ENCODE data around the gene MIF4GD. TPM values are rescaled to one million over a fixed set of nuclear protein-coding genes. Genes with fewer than 3 reads are reported as not detected.

MIF4GD gene
- total and polyA plus RNA-seq, 9 of the 15 experiments (the other 6 are each of a cell fraction or from before 2014, with no cell fraction given) = 11.8 to 63.8 (median 28.1) TPM

DNA sequence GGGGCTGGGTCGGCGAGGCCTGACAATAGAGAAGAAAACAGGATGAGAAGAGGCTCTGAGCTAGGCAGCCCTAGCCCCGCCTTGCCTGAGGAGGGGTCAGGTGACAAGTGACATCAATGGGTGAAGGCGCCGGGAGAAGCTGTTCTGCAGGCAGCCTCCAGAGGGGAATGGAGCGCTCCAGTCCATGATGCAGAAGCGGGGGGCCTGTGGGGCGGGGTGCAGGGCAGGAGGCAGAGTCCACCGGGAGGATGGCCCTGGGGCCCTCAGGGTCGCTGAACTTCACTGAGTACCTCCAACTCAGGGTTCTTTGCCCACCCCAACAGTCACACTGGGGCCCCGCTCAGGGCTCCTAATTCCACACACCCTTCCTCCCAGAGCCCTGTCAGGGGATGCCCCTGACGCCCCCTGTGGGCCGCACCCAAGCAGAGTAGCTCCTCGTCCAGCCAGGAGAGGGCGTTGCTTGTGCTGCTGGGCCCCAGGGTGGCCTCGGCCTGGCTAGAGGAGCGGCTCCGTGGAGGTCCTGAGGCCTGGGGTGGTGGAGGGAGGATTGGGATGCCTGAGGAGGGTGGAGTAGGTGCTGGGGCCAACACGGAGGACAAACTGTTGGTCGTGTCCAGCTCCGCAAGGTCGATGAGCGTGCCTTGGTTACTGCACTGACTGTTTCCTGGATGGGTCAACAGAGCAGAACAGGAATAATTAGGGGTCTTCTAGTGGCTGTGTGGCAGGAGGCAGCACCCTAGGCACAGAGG, 30.5 kb downstream of the MIF4GD start (continued):
- no peak for TF ChIP-seq NR2C2 (CRISPR knock-in tag; IDR thresholded peaks at IDR 0.05)
- TF ChIP-seq NR2C2 (tag; IDR thresholded peaks at IDR 0.05) = no peak
- TF ChIP-seq DPF2 (IDR thresholded peaks at IDR 0.05) = no peak
- TF ChIP-seq, protein P1, sequence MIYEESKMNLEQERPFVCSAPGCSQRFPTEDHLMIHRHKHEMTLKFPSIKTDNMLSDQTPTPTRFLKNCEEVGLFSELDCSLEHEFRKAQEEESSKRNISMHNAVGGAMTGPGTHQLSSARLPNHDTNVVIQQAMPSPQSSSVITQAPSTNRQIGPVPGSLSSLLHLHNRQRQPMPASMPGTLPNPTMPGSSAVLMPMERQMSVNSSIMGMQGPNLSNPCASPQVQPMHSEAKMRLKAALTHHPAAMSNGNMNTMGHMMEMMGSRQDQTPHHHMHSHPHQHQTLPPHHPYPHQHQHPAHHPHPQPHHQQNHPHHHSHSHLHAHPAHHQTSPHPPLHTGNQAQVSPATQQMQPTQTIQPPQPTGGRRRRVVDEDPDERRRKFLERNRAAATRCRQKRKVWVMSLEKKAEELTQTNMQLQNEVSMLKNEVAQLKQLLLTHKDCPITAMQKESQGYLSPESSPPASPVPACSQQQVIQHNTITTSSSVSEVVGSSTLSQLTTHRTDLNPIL (CRISPR knock-in tag; IDR thresholded peaks at IDR 0.05) = no peak
- TF ChIP-seq KLF1 (tag; IDR thresholded peaks at IDR 0.05) = peak; percentile 93
- TF ChIP-seq CBX3 (IDR thresholded peaks at IDR 0.05; ENCODE audit: borderline replicate concordance in 1 of 2, low read length in 2 of 2) = 0 out of 3 replicates have a peak, but pooled peaks of 1 of the 2 experiments have one; percentile 72
- no peak for TF ChIP-seq GTF2A2 (tag; IDR thresholded peaks at IDR 0.05)
- TF ChIP-seq ZNF174 (CRISPR knock-in tag; IDR thresholded peaks at IDR 0.05) = no peak
- TF ChIP-seq, protein P2, sequence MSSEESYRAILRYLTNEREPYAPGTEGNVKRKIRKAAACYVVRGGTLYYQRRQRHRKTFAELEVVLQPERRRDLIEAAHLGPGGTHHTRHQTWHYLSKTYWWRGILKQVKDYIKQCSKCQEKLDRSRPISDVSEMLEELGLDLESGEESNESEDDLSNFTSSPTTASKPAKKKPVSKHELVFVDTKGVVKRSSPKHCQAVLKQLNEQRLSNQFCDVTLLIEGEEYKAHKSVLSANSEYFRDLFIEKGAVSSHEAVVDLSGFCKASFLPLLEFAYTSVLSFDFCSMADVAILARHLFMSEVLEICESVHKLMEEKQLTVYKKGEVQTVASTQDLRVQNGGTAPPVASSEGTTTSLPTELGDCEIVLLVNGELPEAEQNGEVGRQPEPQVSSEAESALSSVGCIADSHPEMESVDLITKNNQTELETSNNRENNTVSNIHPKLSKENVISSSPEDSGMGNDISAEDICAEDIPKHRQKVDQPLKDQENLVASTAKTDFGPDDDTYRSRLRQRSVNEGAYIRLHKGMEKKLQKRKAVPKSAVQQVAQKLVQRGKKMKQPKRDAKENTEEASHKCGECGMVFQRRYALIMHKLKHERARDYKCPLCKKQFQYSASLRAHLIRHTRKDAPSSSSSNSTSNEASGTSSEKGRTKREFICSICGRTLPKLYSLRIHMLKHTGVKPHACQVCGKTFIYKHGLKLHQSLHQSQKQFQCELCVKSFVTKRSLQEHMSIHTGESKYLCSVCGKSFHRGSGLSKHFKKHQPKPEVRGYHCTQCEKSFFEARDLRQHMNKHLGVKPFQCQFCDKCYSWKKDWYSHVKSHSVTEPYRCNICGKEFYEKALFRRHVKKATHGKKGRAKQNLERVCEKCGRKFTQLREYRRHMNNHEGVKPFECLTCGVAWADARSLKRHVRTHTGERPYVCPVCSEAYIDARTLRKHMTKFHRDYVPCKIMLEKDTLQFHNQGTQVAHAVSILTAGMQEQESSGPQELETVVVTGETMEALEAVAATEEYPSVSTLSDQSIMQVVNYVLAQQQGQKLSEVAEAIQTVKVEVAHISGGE (CRISPR knock-in tag; IDR thresholded peaks at IDR 0.05) = no peak
- TF ChIP-seq, protein P3, sequence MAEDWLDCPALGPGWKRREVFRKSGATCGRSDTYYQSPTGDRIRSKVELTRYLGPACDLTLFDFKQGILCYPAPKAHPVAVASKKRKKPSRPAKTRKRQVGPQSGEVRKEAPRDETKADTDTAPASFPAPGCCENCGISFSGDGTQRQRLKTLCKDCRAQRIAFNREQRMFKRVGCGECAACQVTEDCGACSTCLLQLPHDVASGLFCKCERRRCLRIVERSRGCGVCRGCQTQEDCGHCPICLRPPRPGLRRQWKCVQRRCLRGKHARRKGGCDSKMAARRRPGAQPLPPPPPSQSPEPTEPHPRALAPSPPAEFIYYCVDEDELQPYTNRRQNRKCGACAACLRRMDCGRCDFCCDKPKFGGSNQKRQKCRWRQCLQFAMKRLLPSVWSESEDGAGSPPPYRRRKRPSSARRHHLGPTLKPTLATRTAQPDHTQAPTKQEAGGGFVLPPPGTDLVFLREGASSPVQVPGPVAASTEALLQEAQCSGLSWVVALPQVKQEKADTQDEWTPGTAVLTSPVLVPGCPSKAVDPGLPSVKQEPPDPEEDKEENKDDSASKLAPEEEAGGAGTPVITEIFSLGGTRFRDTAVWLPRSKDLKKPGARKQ (CRISPR knock-in tag; IDR thresholded peaks at IDR 0.05) = no peak
- no peak for TF ChIP-seq ZNF589 (CRISPR knock-in tag; IDR thresholded peaks at IDR 0.05; ENCODE audit: low read depth)
- no peak for TF ChIP-seq ZNF224 (CRISPR knock-in tag; IDR thresholded peaks at IDR 0.05)
- TF ChIP-seq, protein P4, sequence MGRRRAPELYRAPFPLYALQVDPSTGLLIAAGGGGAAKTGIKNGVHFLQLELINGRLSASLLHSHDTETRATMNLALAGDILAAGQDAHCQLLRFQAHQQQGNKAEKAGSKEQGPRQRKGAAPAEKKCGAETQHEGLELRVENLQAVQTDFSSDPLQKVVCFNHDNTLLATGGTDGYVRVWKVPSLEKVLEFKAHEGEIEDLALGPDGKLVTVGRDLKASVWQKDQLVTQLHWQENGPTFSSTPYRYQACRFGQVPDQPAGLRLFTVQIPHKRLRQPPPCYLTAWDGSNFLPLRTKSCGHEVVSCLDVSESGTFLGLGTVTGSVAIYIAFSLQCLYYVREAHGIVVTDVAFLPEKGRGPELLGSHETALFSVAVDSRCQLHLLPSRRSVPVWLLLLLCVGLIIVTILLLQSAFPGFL (CRISPR knock-in tag; IDR thresholded peaks at IDR 0.05) = 0 out of 2 replicates have a peak, but pooled peaks have one; percentile 16
- TF ChIP-seq CREB1 (IDR thresholded peaks at IDR 0.05) = no peak
- peak; percentile 59; the same call in 1 of the 2 replicates for TF ChIP-seq CREB1 (CRISPR knock-in tag; IDR thresholded peaks at IDR 0.05)
- TF ChIP-seq, protein P5, sequence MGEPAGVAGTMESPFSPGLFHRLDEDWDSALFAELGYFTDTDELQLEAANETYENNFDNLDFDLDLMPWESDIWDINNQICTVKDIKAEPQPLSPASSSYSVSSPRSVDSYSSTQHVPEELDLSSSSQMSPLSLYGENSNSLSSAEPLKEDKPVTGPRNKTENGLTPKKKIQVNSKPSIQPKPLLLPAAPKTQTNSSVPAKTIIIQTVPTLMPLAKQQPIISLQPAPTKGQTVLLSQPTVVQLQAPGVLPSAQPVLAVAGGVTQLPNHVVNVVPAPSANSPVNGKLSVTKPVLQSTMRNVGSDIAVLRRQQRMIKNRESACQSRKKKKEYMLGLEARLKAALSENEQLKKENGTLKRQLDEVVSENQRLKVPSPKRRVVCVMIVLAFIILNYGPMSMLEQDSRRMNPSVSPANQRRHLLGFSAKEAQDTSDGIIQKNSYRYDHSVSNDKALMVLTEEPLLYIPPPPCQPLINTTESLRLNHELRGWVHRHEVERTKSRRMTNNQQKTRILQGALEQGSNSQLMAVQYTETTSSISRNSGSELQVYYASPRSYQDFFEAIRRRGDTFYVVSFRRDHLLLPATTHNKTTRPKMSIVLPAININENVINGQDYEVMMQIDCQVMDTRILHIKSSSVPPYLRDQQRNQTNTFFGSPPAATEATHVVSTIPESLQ (CRISPR knock-in tag; IDR thresholded peaks at IDR 0.05) = no peak
- TF ChIP-seq ZNF384 (IDR thresholded peaks at IDR 0.05; ENCODE audit: low read depth, low read length) = peak; percentile 11; the same call in 1 of the 2 replicates
- no peak for TF ChIP-seq HDAC8 (tag; IDR thresholded peaks at IDR 0.05)

Data from K562 (cell line).